HCT116 (cell line): Measurements from ENCODE around the gene SYTL2. TPM values are rescaled to one million over a fixed set of nuclear protein-coding genes. Genes with fewer than 3 reads are reported as not detected.

Experiments
- ATAC-seq: fragments of 200-7000 bp; cut with Tn5 transposase; 2 replicates; pipeline ENCODE4 v1.9.1; 2020; ENCODE audit warnings: mild to moderate bottlenecking, moderate library complexity
- BruUV-seq: library from RNA; stranded (reverse); fragments of 400-500 nt; replicated peaks from 2 replicates; lab custom pipeline; 2021; lab: Mats Ljungman, UMichigan
- CTCF ChIA-PET: fragments of 300-600 bp; sonication (Branson Sonifier 250); formaldehyde crosslinking; loops from one replicate; lab custom pipeline; 2021; ENCODE audit warnings: antibody characterized with exemption; lab: Charles Lee
- POLR2A ChIA-PET: fragments of 300-600, 350-600 bp; sonication (Branson Sonifier 250); formaldehyde crosslinking; loops from one replicate; lab custom pipeline; 2021; ENCODE audit warnings: antibody characterized with exemption; lab: Charles Lee
- RAD21 ChIA-PET, 2 experiments: fragments of 300-600 bp; sonication (Branson Sonifier 250); formaldehyde crosslinking; loops; one replicate each; lab custom pipeline; 2023; ENCODE audit warnings: low total read pairs in 2 of 2; ENCODE audit not compliant: uncharacterized antibody in 2 of 2, unreplicated experiment in 2 of 2, low non-redundant PET in 1 of 2; lab: Charles Lee
- DNase-seq: peaks from one replicate; pipeline ENCODE4 v3.0.0-alpha.2; 2010; ENCODE audit warnings: low read depth, low spot score
- H2AFZ ChIP-seq: fragments of 200-600 bp; shearing (Covaris generic), sonication (generic); 2 replicates; pipeline ENCODE4 v1.6.1; 2017; ENCODE audit warnings: low read depth, mixed run types, mixed read lengths, antibody characterized with exemption, low read length; ENCODE audit not compliant: poor library complexity, severe bottlenecking
- H3K27ac ChIP-seq: 2 replicates; pipeline ENCODE4 v1.5.1; 2012; ENCODE audit warnings: low read depth, low read length
- H3K27me3 ChIP-seq: fragments of 200-600 bp; sonication (generic); 2 replicates; pipeline ENCODE4 v1.6.1; 2016; ENCODE audit warnings: mixed run types, low read length, mixed read lengths; ENCODE audit not compliant: insufficient read depth
- H3K36me3 ChIP-seq, 2 experiments: fragments of 200-500 bp in 1 of 2; fragments of 200-600 bp in 1 of 2; sonication (Bioruptor generic) in 1 of 2; sonication (generic) in 1 of 2; 2 replicates each; pipeline versions ENCODE4 v1.5.1 to v1.6.1; 2014 to 2016; ENCODE audit warnings: low read length in 2 of 2, inconsistent platforms in 1 of 2, mixed read lengths in 1 of 2, mixed run types in 1 of 2; ENCODE audit not compliant: insufficient read depth in 2 of 2, control insufficient read depth in 1 of 2
- H3K4me1 ChIP-seq, 2 experiments: fragments of 200-600 bp in 1 of 2; sonication (generic) in 1 of 2; 2 replicates each; pipeline versions ENCODE4 v1.5.1 to v1.6.1; 2012 to 2017; ENCODE audit warnings: low read length in 2 of 2, inconsistent platforms in 1 of 2, mild to moderate bottlenecking in 1 of 2, mixed read lengths in 1 of 2, mixed run types in 1 of 2, moderate library complexity in 1 of 2; ENCODE audit not compliant: insufficient read depth in 2 of 2, control insufficient read depth in 1 of 2
- H3K4me2 ChIP-seq: fragments of 200-600 bp; sonication (generic); 2 replicates; pipeline ENCODE4 v1.6.1; 2017; ENCODE audit warnings: mixed run types, low read length, mixed read lengths
- H3K4me3 ChIP-seq, 2 experiments: fragments of 200-600 bp in 1 of 2; sonication (generic) in 1 of 2; replicated peaks in 1 of 2; 2 replicates each; pipeline ENCODE4 v1.5.1; 2011 to 2016; ENCODE audit warnings: low read length in 2 of 2, control low read depth in 1 of 2, low read depth in 1 of 2, mild to moderate bottlenecking in 1 of 2, mixed read lengths in 1 of 2, mixed run types in 1 of 2
- H3K79me2 ChIP-seq: fragments of 200-600 bp; sonication (generic); 2 replicates; pipeline ENCODE4 v1.6.1; 2017; ENCODE audit warnings: mild to moderate bottlenecking, mixed run types, low read length, moderate library complexity, mixed read lengths; ENCODE audit not compliant: insufficient read depth
- H3K9ac ChIP-seq: fragments of 200-600 bp; sonication (generic); 2 replicates; pipeline ENCODE4 v1.6.1; 2016; ENCODE audit warnings: low read length, mixed read lengths
- H3K9me2 ChIP-seq: fragments of 200-600 bp; sonication (generic), shearing (Covaris generic); 2 replicates; pipeline ENCODE4 v1.6.1; 2017; ENCODE audit warnings: mixed run types, mild to moderate bottlenecking, moderate library complexity; ENCODE audit not compliant: insufficient read depth
- H3K9me3 ChIP-seq, 2 experiments: fragments of 200-500 bp in 1 of 2; fragments of 200-600 bp in 1 of 2; sonication (Bioruptor generic) in 1 of 2; sonication (generic) in 1 of 2; 2 replicates each; pipeline ENCODE4 v1.6.1; 2014 to 2017; ENCODE audit warnings: low read length in 2 of 2, mixed read lengths in 2 of 2, inconsistent platforms in 1 of 2, low read depth in 1 of 2, mild to moderate bottlenecking in 1 of 2, mixed run types in 1 of 2, moderate library complexity in 1 of 2; ENCODE audit not compliant: control insufficient read depth in 1 of 2, insufficient read depth in 1 of 2
- H4K20me1 ChIP-seq: fragments of 200-600 bp; sonication (generic), shearing (Covaris generic); 2 replicates; pipeline ENCODE4 v1.6.1; 2017; ENCODE audit warnings: mixed run types, mild to moderate bottlenecking, moderate library complexity; ENCODE audit not compliant: insufficient read depth
- CBX3 ChIP-seq: IDR thresholded peaks from 2 replicates; pipeline ENCODE4 v1.6.1; 2012; ENCODE audit warnings: low read depth
- CEBPB ChIP-seq: IDR thresholded peaks from 2 replicates; pipeline ENCODE4 v1.6.1; 2012; ENCODE audit warnings: low read depth
- EGR1 ChIP-seq: IDR thresholded peaks from 2 replicates; pipeline ENCODE4 v1.6.1; 2012; ENCODE audit warnings: low read depth
- ELF1 ChIP-seq: IDR thresholded peaks from 2 replicates; pipeline ENCODE4 v1.6.1; 2012; ENCODE audit warnings: low read depth, borderline replicate concordance
- FOSL1 ChIP-seq: IDR thresholded peaks from 2 replicates; pipeline ENCODE4 v1.6.1; 2012; ENCODE audit warnings: low read depth
- JUND ChIP-seq: IDR thresholded peaks from 2 replicates; pipeline ENCODE4 v1.6.1; 2012
- POLR2A ChIP-seq: IDR thresholded peaks from 2 replicates; pipeline ENCODE4 v1.7.0; 2011; ENCODE audit warnings: borderline replicate concordance; ENCODE audit not compliant: insufficient read depth, insufficient read length; ENCODE audit errors: extremely low read depth
- RAD21 ChIP-seq: IDR thresholded peaks from 2 replicates; pipeline ENCODE4 v1.6.1; 2012; ENCODE audit warnings: low read depth, mild to moderate bottlenecking
- SP1 ChIP-seq: IDR thresholded peaks from 2 replicates; pipeline ENCODE4 v1.6.1; 2012; ENCODE audit warnings: low read depth
- SRF ChIP-seq: IDR thresholded peaks from 2 replicates; pipeline ENCODE4 v1.6.1; 2012; ENCODE audit warnings: low read depth
- TCF7L2 ChIP-seq: IDR thresholded peaks from 2 replicates; pipeline ENCODE4 v1.7.0; 2011; ENCODE audit warnings: borderline replicate concordance, inconsistent platforms; ENCODE audit not compliant: insufficient read depth, insufficient read length; ENCODE audit errors: extremely low read depth
- intact Hi-C: fragments of 100-400 bp; cut with micrococcal nuclease; formaldehyde crosslinking; loops from 2 replicates; pipeline ENCODE4 v1.10.0; 2022
- total RNA-seq: library from RNA; stranded (reverse); gene quantifications from one replicate; pipeline ENCODE4 v1.2.1, GENCODE V29; 2021; ENCODE audit not compliant: unreplicated experiment
- TF ChIP-seq, protein P1 (sequence below): IDR thresholded peaks from 2 replicates; pipeline ENCODE4 v1.6.1; 2012; ENCODE audit warnings: low read depth
- TF ChIP-seq, protein P2 (sequence below): IDR thresholded peaks from 2 replicates; pipeline ENCODE4 v1.6.1; 2012
- TF ChIP-seq, protein P3 (sequence below), 3 experiments: fragments of 200-600 bp in 1 of 3; sonication (generic) in 1 of 3; IDR thresholded peaks in 2 of 3; conservative IDR thresholded peaks in 1 of 3; 2 replicates each; pipeline ENCODE4 v1.5.1; 2012 to 2017; ENCODE audit warnings: low read depth in 2 of 3, low read length in 2 of 3, antibody characterized with exemption in 1 of 3, borderline replicate concordance in 1 of 3, control low read depth in 1 of 3, mild to moderate bottlenecking in 1 of 3, mixed read lengths in 1 of 3, mixed run types in 1 of 3, moderate library complexity in 1 of 3; ENCODE audit not compliant: insufficient read depth in 1 of 3

The SYTL2 gene
- total RNA-seq, 1 experiment from 2014 or later = 12.6 TPM

DNA sequence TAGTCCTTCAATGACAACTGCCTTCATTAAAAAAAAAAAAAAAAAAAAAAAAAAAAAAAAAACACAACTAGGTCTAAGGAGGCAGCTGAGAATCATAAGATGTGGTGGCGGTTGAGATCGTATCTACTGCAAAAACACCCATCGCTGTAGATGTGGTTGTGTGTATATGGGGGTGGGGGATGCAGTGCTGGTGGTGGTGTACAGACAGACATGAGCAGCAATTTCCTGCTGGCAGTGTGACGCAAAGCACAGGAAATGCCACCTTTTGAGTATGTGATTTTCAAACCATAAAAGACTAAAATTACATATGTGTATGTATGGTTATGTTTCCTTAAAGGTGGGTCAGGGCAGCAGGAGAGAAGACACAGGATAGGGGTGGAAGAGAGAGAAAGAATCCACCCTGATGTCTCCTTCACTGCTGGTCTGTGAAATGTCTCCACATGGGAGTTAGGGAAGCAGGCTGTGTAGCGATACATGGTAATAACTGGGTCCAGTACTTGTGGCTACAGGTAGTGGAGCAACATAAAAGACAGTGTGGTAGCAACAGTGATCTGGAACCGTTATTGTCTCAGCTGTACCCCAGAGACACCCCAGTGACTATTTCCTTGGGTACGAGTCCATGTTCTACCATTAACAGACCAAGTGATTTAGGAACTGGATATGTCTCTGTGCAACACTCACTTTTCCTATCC lies 57.9 kb downstream of the SYTL2 start:
- POLR2A ChIA-PET = interaction anchor here (1.6 kb wide), 1 partner anchor 364 kb away, joined by 3 read pairs; no protein-coding TSS in a partner anchor
- BruUV-seq = no TSS peak
- intact Hi-C loops = no loop called here
- no peak overlapping the region for H3K27ac ChIP-seq
- CTCF ChIA-PET = no interaction called here
- no peaks in the 10 kb centered on the region for H4K20me1 ChIP-seq
- no peaks in the 10 kb centered on the region for H3K79me2 ChIP-seq
- peaks cover 0 to 8% of the 10 kb centered on the region in 2 experiments; a peak in 1 of 4 replicates for H3K4me1 ChIP-seq
- no peaks in the 10 kb centered on the region for H3K9me3 ChIP-seq
- RAD21 ChIA-PET = no interaction called here
- no peak overlapping the region for H3K4me3 ChIP-seq
- no peaks in the 10 kb centered on the region for H3K9me2 ChIP-seq
- no peak for ATAC-seq
- TF ChIP-seq POLR2A (no peak), SP1 (no peak), EGR1 (no peak), SRF (no peak), CBX3 (no peak), FOSL1 (no peak), RAD21 (no peak), CEBPB (no peak), JUND (no peak), ELF1 (no peak), TCF7L2 (no peak)
- TF ChIP-seq, protein P1, sequence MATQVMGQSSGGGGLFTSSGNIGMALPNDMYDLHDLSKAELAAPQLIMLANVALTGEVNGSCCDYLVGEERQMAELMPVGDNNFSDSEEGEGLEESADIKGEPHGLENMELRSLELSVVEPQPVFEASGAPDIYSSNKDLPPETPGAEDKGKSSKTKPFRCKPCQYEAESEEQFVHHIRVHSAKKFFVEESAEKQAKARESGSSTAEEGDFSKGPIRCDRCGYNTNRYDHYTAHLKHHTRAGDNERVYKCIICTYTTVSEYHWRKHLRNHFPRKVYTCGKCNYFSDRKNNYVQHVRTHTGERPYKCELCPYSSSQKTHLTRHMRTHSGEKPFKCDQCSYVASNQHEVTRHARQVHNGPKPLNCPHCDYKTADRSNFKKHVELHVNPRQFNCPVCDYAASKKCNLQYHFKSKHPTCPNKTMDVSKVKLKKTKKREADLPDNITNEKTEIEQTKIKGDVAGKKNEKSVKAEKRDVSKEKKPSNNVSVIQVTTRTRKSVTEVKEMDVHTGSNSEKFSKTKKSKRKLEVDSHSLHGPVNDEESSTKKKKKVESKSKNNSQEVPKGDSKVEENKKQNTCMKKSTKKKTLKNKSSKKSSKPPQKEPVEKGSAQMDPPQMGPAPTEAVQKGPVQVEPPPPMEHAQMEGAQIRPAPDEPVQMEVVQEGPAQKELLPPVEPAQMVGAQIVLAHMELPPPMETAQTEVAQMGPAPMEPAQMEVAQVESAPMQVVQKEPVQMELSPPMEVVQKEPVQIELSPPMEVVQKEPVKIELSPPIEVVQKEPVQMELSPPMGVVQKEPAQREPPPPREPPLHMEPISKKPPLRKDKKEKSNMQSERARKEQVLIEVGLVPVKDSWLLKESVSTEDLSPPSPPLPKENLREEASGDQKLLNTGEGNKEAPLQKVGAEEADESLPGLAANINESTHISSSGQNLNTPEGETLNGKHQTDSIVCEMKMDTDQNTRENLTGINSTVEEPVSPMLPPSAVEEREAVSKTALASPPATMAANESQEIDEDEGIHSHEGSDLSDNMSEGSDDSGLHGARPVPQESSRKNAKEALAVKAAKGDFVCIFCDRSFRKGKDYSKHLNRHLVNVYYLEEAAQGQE = no peak
- TF ChIP-seq, protein P2, sequence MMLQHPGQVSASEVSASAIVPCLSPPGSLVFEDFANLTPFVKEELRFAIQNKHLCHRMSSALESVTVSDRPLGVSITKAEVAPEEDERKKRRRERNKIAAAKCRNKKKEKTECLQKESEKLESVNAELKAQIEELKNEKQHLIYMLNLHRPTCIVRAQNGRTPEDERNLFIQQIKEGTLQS = no peak
- TF ChIP-seq, protein P3, sequence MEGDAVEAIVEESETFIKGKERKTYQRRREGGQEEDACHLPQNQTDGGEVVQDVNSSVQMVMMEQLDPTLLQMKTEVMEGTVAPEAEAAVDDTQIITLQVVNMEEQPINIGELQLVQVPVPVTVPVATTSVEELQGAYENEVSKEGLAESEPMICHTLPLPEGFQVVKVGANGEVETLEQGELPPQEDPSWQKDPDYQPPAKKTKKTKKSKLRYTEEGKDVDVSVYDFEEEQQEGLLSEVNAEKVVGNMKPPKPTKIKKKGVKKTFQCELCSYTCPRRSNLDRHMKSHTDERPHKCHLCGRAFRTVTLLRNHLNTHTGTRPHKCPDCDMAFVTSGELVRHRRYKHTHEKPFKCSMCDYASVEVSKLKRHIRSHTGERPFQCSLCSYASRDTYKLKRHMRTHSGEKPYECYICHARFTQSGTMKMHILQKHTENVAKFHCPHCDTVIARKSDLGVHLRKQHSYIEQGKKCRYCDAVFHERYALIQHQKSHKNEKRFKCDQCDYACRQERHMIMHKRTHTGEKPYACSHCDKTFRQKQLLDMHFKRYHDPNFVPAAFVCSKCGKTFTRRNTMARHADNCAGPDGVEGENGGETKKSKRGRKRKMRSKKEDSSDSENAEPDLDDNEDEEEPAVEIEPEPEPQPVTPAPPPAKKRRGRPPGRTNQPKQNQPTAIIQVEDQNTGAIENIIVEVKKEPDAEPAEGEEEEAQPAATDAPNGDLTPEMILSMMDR (IDR thresholded peaks at IDR 0.05 in 2 of 3, conservative IDR thresholded peaks at IDR 0.05 in 1 of 3; ENCODE audit: borderline replicate concordance in 1 of 3, insufficient read depth in 1 of 3, low read depth in 2 of 3, low read length in 2 of 3) = no peak
- TF ChIP-seq, all 23 proteins: peak for 0
- Histone ChIP-seq H3K9ac (no peak overlapping the region), H3K36me3 (no peaks in the 10 kb centered on the region), H2AFZ (no peak overlapping the region), H3K27me3 (no peaks in the 10 kb centered on the region), H3K4me2 (no peak overlapping the region)
- DNase-seq = no peak
